WI38 (cell line): ENCODE results near the gene SGSM2.

Source experiments
- H3K4me3 ChIP-seq: 2 replicates; pipeline ENCODE4 v1.5.1; 2011; ENCODE audit warnings: low read depth, mild to moderate bottlenecking, control low read depth, low read length
- CTCF ChIP-seq: IDR thresholded peaks from 2 replicates; pipeline ENCODE4 v1.5.1; 2012; ENCODE audit warnings: low read depth, mild to moderate bottlenecking, control low read depth, low read length

The SGSM2 gene

GRCh38 chr17:2375406-2375805 is 38.1 kb downstream of the SGSM2 start:
- H3K4me3 ChIP-seq: no peak overlapping the region
- no peak for TF ChIP-seq CTCF

GRCh38 chr17:2376107-2376506 is 38.8 kb downstream of the SGSM2 start:
- TF ChIP-seq CTCF: no peak
- no peak overlapping the region for H3K4me3 ChIP-seq

GRCh38 chr17:2377659-2378058 is 40.4 kb downstream of the SGSM2 start:
- no peak for TF ChIP-seq CTCF
- no peak overlapping the region for H3K4me3 ChIP-seq

GRCh38 chr17:2378905-2379304 is 41.6 kb downstream of the SGSM2 start:
- TF ChIP-seq CTCF: no peak
- no peak overlapping the region for H3K4me3 ChIP-seq

GRCh38 chr17:2379489-2380225 is 42.4 kb downstream of the SGSM2 start:
- TF ChIP-seq CTCF: no peak
- H3K4me3 ChIP-seq: no peak overlapping the region

- TF ChIP-seq CTCF: no peak
- H3K4me3 ChIP-seq: no peak overlapping the region
Measured at GRCh38 chr17:2380226-2380922, 43.1 kb downstream of the SGSM2 start.

- H3K4me3 ChIP-seq: no peak overlapping the region
- no peak for TF ChIP-seq CTCF
Measured at GRCh38 chr17:2380950-2381649, 43.8 kb downstream of the SGSM2 start.
